ENCODE data around the gene C1orf122. TPM values are rescaled to one million over a fixed set of nuclear protein-coding genes. Genes with fewer than 3 reads are reported as not detected.
A peak's percentile ranks its signal among the peaks of the same experiment; 100 is the strongest.
"Not testable (repeated sequence)": the region's sequence is repeated elsewhere in the genome, so short reads cannot be mapped to it uniquely, and the experiment has no call there.

C1orf122 gene
- total RNA-seq, 1 donor from 2014 or later: 26.1 TPM

DNA sequence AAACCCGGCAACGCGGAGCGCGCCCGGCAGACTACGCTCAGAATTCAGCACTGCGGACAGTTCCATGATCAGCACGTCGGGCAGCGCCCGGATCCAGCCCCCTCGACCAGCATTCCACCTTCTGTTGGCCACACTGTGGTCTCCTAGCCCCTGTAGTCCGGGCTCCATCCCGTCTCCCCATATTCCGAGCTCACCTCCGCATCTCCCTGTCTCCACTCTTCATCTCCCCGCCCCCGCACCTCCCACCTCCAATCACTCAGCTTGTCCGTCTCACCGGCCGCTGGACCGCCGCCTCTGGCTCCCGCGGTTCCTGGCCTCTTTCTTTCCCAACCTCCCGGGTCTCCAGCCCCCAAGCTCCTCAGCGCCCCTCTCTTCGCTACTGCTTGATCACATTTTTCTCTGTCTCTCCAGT is 43.2 kb upstream of the C1orf122 start:
- DNase-seq (ENCODE audit: low read depth) (no peak), FAIRE-seq (no peak)
- TF ChIP-seq CTCF (IDR thresholded peaks at IDR 0.05; ENCODE audit: insufficient read depth, low read length, severe bottlenecking): no peak
- Histone ChIP-seq H3K27me3 (ENCODE audit: control insufficient read depth, insufficient read depth, low read length) (peaks cover 31% of the 10 kb centered on the region), H3K4me3 (ENCODE audit: low read depth, low read length) (no peak overlapping the region), H3K36me3 (ENCODE audit: control insufficient read depth, insufficient read depth, low read length) (no peaks in the 10 kb centered on the region)

DNA sequence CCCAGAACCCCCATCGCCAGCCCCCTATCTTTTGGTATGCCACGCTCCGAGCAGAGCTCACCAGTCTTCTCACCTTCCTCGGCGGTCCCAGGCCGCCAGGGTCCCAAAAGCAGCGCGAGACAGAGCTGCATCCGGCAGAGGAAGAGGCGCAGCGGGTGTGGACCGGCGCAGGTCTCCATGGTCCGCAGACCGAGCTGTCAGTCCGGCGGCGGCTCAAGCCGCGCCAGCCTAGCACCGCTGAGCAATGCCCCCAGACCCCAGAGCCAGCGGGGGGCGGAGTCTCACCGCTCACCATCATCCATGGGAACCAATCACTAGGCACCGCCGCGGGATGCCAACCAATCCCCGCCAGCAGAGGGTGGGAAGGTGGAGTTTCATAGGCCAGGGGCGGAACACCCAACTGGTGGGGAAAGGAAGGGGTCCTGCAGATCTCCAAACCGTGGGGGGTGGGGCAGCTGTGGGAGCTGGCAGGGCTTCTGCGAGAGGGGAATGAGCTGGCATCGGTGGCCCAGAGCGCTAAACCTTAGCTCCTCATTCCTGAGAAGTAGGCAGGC is 42.6 kb upstream of the C1orf122 start, which contains the start of gene EPHA10:
Gene EPHA10 (minus strand): TSS at position 233 of the 554 bp plus-strand sequence. CDS start 54 bp downstream, at position 179.
- no peak for TF ChIP-seq CTCF (IDR thresholded peaks at IDR 0.05; ENCODE audit: insufficient read depth, low read length, severe bottlenecking)
- Histone ChIP-seq H3K27me3 (ENCODE audit: control insufficient read depth, insufficient read depth, low read length) (peaks cover 31% of the 10 kb centered on the region), H3K4me3 (ENCODE audit: low read depth, low read length) (no peak within 1 kb of the TSS), H3K36me3 (ENCODE audit: control insufficient read depth, insufficient read depth, low read length) (no peaks in the 10 kb centered on the region)
- FAIRE-seq: no peak
- DNase-seq (ENCODE audit: low read depth): no peak

- Histone ChIP-seq H3K4me3 (ENCODE audit: low read depth, low read length) (no peak overlapping the region), H3K36me3 (ENCODE audit: control insufficient read depth, insufficient read depth, low read length) (no peaks in the 10 kb centered on the region), H3K27me3 (ENCODE audit: control insufficient read depth, insufficient read depth, low read length) (peaks cover 27% of the 10 kb centered on the region)
- no peak for DNase-seq (ENCODE audit: low read depth)
- no peak for TF ChIP-seq CTCF (IDR thresholded peaks at IDR 0.05; ENCODE audit: insufficient read depth, low read length, severe bottlenecking)
- no peak for FAIRE-seq
Measured at GRCh38 chr1:37765916-37766664, 41.5 kb upstream of the C1orf122 start.

- DNase-seq (ENCODE audit: low read depth): no peak
- no peak for TF ChIP-seq CTCF (IDR thresholded peaks at IDR 0.05; ENCODE audit: insufficient read depth, low read length, severe bottlenecking)
- no peaks in the 10 kb centered on the region for H3K36me3 ChIP-seq (ENCODE audit: control insufficient read depth, insufficient read depth, low read length)
- H3K27me3 ChIP-seq (ENCODE audit: control insufficient read depth, insufficient read depth, low read length): peaks cover 27% of the 10 kb centered on the region
- H3K4me3 ChIP-seq (ENCODE audit: low read depth, low read length): no peak overlapping the region
- FAIRE-seq: no peak
Measured at GRCh38 chr1:37767488-37767887, 40.1 kb upstream of the C1orf122 start.

- not testable (repeated sequence) for H3K27me3 ChIP-seq (ENCODE audit: control insufficient read depth, insufficient read depth, low read length); H3K4me3 ChIP-seq (ENCODE audit: low read depth, low read length); FAIRE-seq; H3K36me3 ChIP-seq (ENCODE audit: control insufficient read depth, insufficient read depth, low read length); DNase-seq (ENCODE audit: low read depth)
Measured at GRCh38 chr1:37771440-37771839, 36.1 kb upstream of the C1orf122 start.

DNA sequence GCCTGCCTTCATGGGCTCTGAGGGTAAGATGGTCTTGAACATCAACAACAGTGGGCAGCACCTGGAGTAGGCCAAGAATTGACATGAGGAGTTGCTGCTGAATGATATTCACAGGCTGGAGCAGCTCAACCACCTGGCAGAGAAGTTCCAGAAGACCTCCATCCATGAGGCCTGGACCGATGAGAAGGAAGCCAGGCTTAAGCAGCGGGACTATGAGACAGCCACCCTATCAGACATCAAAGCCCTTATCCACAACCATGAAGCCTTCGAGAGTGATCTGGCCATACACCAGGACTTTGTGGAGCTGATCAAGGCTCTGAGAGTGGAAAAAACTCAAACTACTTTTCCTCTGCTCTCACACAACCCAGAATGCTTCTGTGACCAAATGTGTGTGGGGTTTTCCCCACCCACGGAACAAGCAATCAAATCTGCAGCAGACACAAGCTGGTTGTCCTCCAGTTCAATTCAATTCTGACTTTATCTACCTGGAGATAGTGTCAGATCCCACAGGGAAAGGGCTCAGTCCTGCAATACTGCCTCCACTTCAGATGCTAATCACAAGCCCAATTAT is 30.6 kb upstream of the C1orf122 start:
- no peak for TF ChIP-seq CTCF (IDR thresholded peaks at IDR 0.05; ENCODE audit: insufficient read depth, low read length, severe bottlenecking)
- H3K36me3 ChIP-seq (ENCODE audit: control insufficient read depth, insufficient read depth, low read length): no peaks in the 10 kb centered on the region

More for the DNA sequence above, 30.6 kb upstream of the C1orf122 start:
- no peak for DNase-seq (ENCODE audit: low read depth)
- peak; percentile 60 for FAIRE-seq
- H3K27me3 ChIP-seq (ENCODE audit: control insufficient read depth, insufficient read depth, low read length): no peaks in the 10 kb centered on the region
- H3K4me3 ChIP-seq (ENCODE audit: low read depth, low read length): no peak overlapping the region
